GM23248 (cell line): Measurements from ENCODE around the gene SLAMF8.

ENCODE experiments used
- EZH2 ChIP-seq: fragments of 200-600 bp; sonication (generic); IDR thresholded peaks from 2 replicates; pipeline ENCODE4 v1.6.1; 2018; ENCODE audit warnings: antibody characterized with exemption, mild to moderate bottlenecking; ENCODE audit not compliant: insufficient read depth, poor library complexity, severe bottlenecking
- EZH2phosphoT487 ChIP-seq: fragments of 200-600 bp; sonication (generic); IDR thresholded peaks from 2 replicates; pipeline ENCODE4 v1.6.1; 2018; ENCODE audit warnings: antibody characterized with exemption, moderate library complexity, mild to moderate bottlenecking, low read depth; ENCODE audit not compliant: insufficient read depth

DNA sequence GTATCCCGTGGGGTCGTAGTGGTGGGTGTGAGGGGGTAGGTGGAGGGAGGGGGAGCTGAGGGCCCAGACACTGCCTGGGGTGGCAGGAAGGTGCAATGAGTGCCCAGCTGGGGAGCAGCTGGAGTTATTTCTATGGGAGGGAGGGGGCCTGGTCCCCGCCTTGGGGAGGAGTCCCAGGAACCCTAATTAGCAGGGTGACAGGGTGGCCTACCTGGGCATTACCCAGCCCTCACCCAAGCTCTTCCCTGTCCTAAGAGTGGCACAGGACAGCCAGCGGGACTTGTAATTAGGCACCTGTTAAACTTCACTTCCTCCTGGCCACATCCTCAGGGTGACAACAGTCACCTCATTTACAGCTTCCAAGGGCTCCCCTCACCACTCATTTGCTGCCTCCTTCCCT, 35.9 kb downstream of the SLAMF8 start, which contains the start of gene VSIG8:
- TF ChIP-seq EZH2 (no peak), EZH2phosphoT487 (no peak)
